Keratinocyte (primary cell): ENCODE measurements around the gene DNAH10. TPM values are rescaled to one million over a fixed set of nuclear protein-coding genes. Genes with fewer than 3 reads are reported as not detected.

Experiments used
- DNase-seq: peaks from one replicate; pipeline ENCODE4 v3.0.0-alpha.2; 2011; ENCODE audit warnings: low read depth, missing footprints, low spot score
- FAIRE-seq: peaks from 2 replicates; lab custom pipeline; 2011; peaks lifted over from hg19 to GRCh38; lab: Jason Lieb, UNC
- H2AFZ ChIP-seq: 2 replicates; pipeline ENCODE4 v1.6.0; 2012; ENCODE audit warnings: low read length, control low read depth, inconsistent platforms; ENCODE audit not compliant: control insufficient read depth
- H3K27ac ChIP-seq: 2 replicates; pipeline ENCODE4 v1.5.1; 2011; ENCODE audit warnings: low read length; ENCODE audit not compliant: control insufficient read depth, insufficient read depth
- H3K27me3 ChIP-seq: 3 replicates; pipeline ENCODE4 v1.6.0; 2011; ENCODE audit warnings: low read length; ENCODE audit not compliant: control insufficient read depth, insufficient read depth; ENCODE audit errors: extremely low read depth
- H3K36me3 ChIP-seq, 2 experiments: 2 replicates in 1 of 2; 3 replicates in 1 of 2; pipeline ENCODE4 v1.5.1; 2011; ENCODE audit warnings: low read length in 2 of 2, mild to moderate bottlenecking in 1 of 2; ENCODE audit not compliant: control insufficient read depth in 2 of 2, insufficient read depth in 2 of 2; ENCODE audit errors: extremely low read depth in 1 of 2
- H3K4me1 ChIP-seq: 3 replicates; pipeline ENCODE4 v1.5.1; 2011; ENCODE audit warnings: low read length; ENCODE audit not compliant: control insufficient read depth, insufficient read depth; ENCODE audit errors: extremely low read depth
- H3K4me2 ChIP-seq: 3 replicates; pipeline ENCODE4 v1.6.0; 2011; ENCODE audit warnings: low read depth, low read length; ENCODE audit not compliant: control insufficient read depth, insufficient read depth; ENCODE audit errors: extremely low read depth
- H3K4me3 ChIP-seq, 3 experiments: fragments of 200-600 bp in 1 of 3; sonication (generic) in 1 of 3; 2 replicates in 2 of 3; 3 replicates in 1 of 3; pipeline ENCODE4 v1.5.1; 2011 to 2016; ENCODE audit warnings: low read length in 3 of 3, mild to moderate bottlenecking in 3 of 3, control low read depth in 2 of 3, inconsistent platforms in 1 of 3, low read depth in 1 of 3, mixed read lengths in 1 of 3, mixed run types in 1 of 3, moderate library complexity in 1 of 3; ENCODE audit not compliant: control insufficient read depth in 2 of 3, insufficient read depth in 2 of 3; ENCODE audit errors: extremely low read depth in 1 of 3
- H3K79me2 ChIP-seq: 2 replicates; pipeline ENCODE4 v1.6.0; 2012; ENCODE audit warnings: low read length; ENCODE audit not compliant: control insufficient read depth, insufficient read depth
- H3K9ac ChIP-seq: 3 replicates; pipeline ENCODE4 v1.6.0; 2011; ENCODE audit warnings: low read length; ENCODE audit not compliant: control insufficient read depth, insufficient read depth; ENCODE audit errors: extremely low read depth
- H3K9me1 ChIP-seq: 3 replicates; pipeline ENCODE4 v1.6.0; 2011; ENCODE audit warnings: low read length; ENCODE audit not compliant: control insufficient read depth, insufficient read depth; ENCODE audit errors: extremely low read depth
- H3K9me3 ChIP-seq: 2 replicates; pipeline ENCODE4 v1.5.1; 2012; ENCODE audit warnings: low read depth, low read length; ENCODE audit not compliant: control insufficient read depth
- H4K20me1 ChIP-seq: 3 replicates; pipeline ENCODE4 v1.6.0; 2011; ENCODE audit warnings: low read length; ENCODE audit not compliant: control insufficient read depth, insufficient read depth; ENCODE audit errors: extremely low read depth
- CTCF ChIP-seq, 3 experiments: IDR thresholded peaks in 1 of 3; conservative IDR thresholded peaks in 1 of 3; optimal IDR thresholded peaks in 1 of 3; 2 replicates in 2 of 3; 3 replicates in 1 of 3; pipeline versions ENCODE3 to v1.5.1; 2011; ENCODE audit warnings: low read length in 3 of 3, mild to moderate bottlenecking in 3 of 3, moderate library complexity in 2 of 3, control low read depth in 1 of 3, inconsistent platforms in 1 of 3; ENCODE audit not compliant: insufficient read depth in 2 of 3; ENCODE audit errors: extremely low read depth in 1 of 3
- EZH2 ChIP-seq: IDR thresholded peaks from one replicate; pipeline ENCODE4 v1.6.1; 2012; ENCODE audit warnings: inconsistent platforms, mild to moderate bottlenecking, low read length, moderate library complexity
- dilution Hi-C: fragments of 300-500 bp; cut with MboI; formaldehyde crosslinking; loops from one replicate; pipeline ENCODE4 v1.7.0; 2020; ENCODE audit warnings: low sequenced_read_pairs; ENCODE audit not compliant: extremely low pct_ligation_motif_present
- polyA plus RNA-seq, 5 experiments: library from polyadenylated mRNA; depleted of rRNA in 3 of 5; stranded (reverse) in 3 of 5; stranded (forward) in 1 of 5; unstranded in 1 of 5; fragments of >200 nt; gene quantifications; 1 replicate in 1 of 5; 2 replicates in 3 of 5; 3 replicates in 1 of 5; pipeline versions ENCODE4 v1.2.1 to v1.2.3, GENCODE V29; 2011 to 2012; ENCODE audit warnings: missing spikeins in 2 of 5, low read depth in 1 of 5, low replicate concordance in 1 of 5

The DNAH10 gene
- polyA plus RNA-seq, 1 donor (not counting 4 experiments of a cell fraction or from before 2014, with no cell fraction given), result 0.08 TPM

- no peaks in the 10 kb centered on the region for H3K4me1 ChIP-seq
- H3K4me3 ChIP-seq, result no peak overlapping the region
- H3K9me1 ChIP-seq, result no peaks in the 10 kb centered on the region
- H4K20me1 ChIP-seq, result no peaks in the 10 kb centered on the region
- DNase-seq (no peak), FAIRE-seq (no peak)
- H3K9me3 ChIP-seq, result no peaks in the 10 kb centered on the region
- no peaks in the 10 kb centered on the region for H3K27me3 ChIP-seq
- no peaks in the 10 kb centered on the region for H3K79me2 ChIP-seq
- dilution Hi-C loops, result no loop called here
- no peak overlapping the region for H3K27ac ChIP-seq
- TF ChIP-seq EZH2 (no peak), CTCF (optimal IDR thresholded peaks at IDR 0.05 in 1 of 3, IDR thresholded peaks at IDR 0.05 in 1 of 3, conservative IDR thresholded peaks at IDR 0.05 in 1 of 3; ENCODE audit: extremely low read depth in 1 of 3, insufficient read depth in 2 of 3, low read length in 3 of 3) (no peak)
- no peak overlapping the region for H3K4me2 ChIP-seq
- no peak overlapping the region for H2AFZ ChIP-seq
- peaks cover 0 to 14% of the 10 kb centered on the region in 2 experiments for H3K36me3 ChIP-seq
- no peak overlapping the region for H3K9ac ChIP-seq
These were observed 181.7 kb downstream of the DNAH10 start for GRCh38 chr12:123943816-123944215.

GRCh38 chr12:123944696-123945095 lies 182.6 kb downstream of the DNAH10 start:
- Histone ChIP-seq H3K4me1 (no peaks in the 10 kb centered on the region), H3K9me1 (no peaks in the 10 kb centered on the region), H3K4me3 (no peak overlapping the region), H2AFZ (no peak overlapping the region), H3K4me2 (no peak overlapping the region), H3K36me3 (peaks cover 0 to 16% of the 10 kb centered on the region in 2 experiments), H3K27me3 (no peaks in the 10 kb centered on the region), H3K9ac (no peak overlapping the region), H3K79me2 (no peaks in the 10 kb centered on the region), H3K9me3 (no peaks in the 10 kb centered on the region), H4K20me1 (peaks cover 3% of the 10 kb centered on the region), H3K27ac (no peak overlapping the region)
- FAIRE-seq, result no peak
- TF ChIP-seq EZH2, result no peak
- no peak for TF ChIP-seq CTCF (optimal IDR thresholded peaks at IDR 0.05 in 1 of 3, IDR thresholded peaks at IDR 0.05 in 1 of 3, conservative IDR thresholded peaks at IDR 0.05 in 1 of 3; ENCODE audit: extremely low read depth in 1 of 3, insufficient read depth in 2 of 3, low read length in 3 of 3)
- dilution Hi-C loops, result no loop called here
- no peak for DNase-seq
